Measurements from ENCODE around the gene LRP1B. TPM values are rescaled to one million over a fixed set of nuclear protein-coding genes. Genes with fewer than 3 reads are reported as not detected.
"Not testable (repeated sequence)": the region's sequence is repeated elsewhere in the genome, so short reads cannot be mapped to it uniquely, and the experiment has no call there.

The LRP1B gene
- polyA plus RNA-seq, 6 donors from 2014 or later: not detected

- not testable (repeated sequence) for H3K4me3 Mint-ChIP-seq; H3K4me1 Mint-ChIP-seq; H3K27ac Mint-ChIP-seq; H3K27me3 Mint-ChIP-seq; DNase-seq; ATAC-seq (ENCODE audit: low read depth in 2 of 2); H3K36me3 Mint-ChIP-seq
- peaks cover 0 to 12% (median 5%) of the 10 kb centered on the region in 7 donors for H3K9me3 Mint-ChIP-seq
Measured at GRCh38 chr2:140415035-140415434, 1715.8 kb downstream of the LRP1B start.

DNA sequence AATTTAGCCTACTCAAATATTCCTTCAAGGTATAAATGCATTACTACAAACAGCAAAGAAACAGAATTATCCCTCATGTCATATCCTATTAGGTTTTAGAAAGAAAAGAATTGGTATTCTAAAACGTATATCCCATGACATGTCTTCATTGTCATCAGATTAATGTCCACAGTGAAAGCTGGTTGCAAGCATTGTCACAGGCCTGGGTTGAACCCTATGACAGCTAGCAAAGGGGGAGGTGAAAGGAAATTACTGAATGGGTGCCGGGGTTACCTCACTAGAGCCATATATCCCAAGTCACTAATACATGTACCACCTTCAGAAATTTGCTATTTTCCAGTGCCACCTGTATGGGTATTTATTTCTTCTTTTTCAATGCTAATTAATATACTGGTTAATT lies 1720.1 kb downstream of the LRP1B start:
- H3K36me3 Mint-ChIP-seq: no peaks in the 10 kb centered on the region
- H3K4me3 Mint-ChIP-seq: no peak overlapping the region
- ATAC-seq (ENCODE audit: low read depth in 2 of 2) (no peak), DNase-seq (no peak)
- H3K4me1 Mint-ChIP-seq: no peaks in the 10 kb centered on the region
- H3K9me3 Mint-ChIP-seq: peaks cover 0 to 10% (median 7%) of the 10 kb centered on the region in 7 donors
- H3K27me3 Mint-ChIP-seq: no peaks in the 10 kb centered on the region
- H3K27ac Mint-ChIP-seq: no peak overlapping the region

DNA sequence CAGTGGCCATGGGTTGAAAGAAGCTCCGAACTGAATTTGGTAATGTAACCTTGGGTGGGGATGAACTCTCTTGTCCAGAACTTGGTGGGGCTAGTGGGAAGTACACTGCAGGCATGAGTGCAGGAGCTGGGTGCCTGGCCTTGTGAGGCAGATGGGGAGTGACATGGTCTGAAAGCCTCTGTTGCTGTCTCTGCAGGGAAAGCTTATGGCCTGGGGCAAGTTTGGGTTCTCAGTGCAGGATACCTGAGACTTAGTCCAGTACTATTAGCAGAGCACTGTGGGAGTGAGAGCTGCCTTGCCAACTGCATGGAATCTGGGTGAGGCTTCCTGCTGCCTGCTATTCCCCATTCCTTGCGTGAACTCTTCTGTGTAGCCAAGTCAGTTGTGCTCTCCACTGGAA lies 1729.8 kb downstream of the LRP1B start:
- no peak overlapping the region for H3K27ac Mint-ChIP-seq
- H3K4me1 Mint-ChIP-seq: no peaks in the 10 kb centered on the region
- no peaks in the 10 kb centered on the region for H3K27me3 Mint-ChIP-seq
- H3K4me3 Mint-ChIP-seq: no peak overlapping the region
- DNase-seq (no peak), ATAC-seq (ENCODE audit: low read depth in 2 of 2) (no peak)
- H3K9me3 Mint-ChIP-seq: peaks cover 6 to 23% (median 11%) of the 10 kb centered on the region in 7 donors
- H3K36me3 Mint-ChIP-seq: no peaks in the 10 kb centered on the region

- Mint-ChIP-seq H3K27ac (no peak overlapping the region), H3K27me3 (no peaks in the 10 kb centered on the region), H3K36me3 (no peaks in the 10 kb centered on the region), H3K4me1 (no peaks in the 10 kb centered on the region), H3K9me3 (peaks cover 0 to 1% (median 0%) of the 10 kb centered on the region in 7 donors), H3K4me3 (no peak overlapping the region)
- no peak for DNase-seq
- no peak for ATAC-seq (ENCODE audit: low read depth in 2 of 2)
Measured at GRCh38 chr2:140392824-140393223, 1738.0 kb downstream of the LRP1B start.

DNA sequence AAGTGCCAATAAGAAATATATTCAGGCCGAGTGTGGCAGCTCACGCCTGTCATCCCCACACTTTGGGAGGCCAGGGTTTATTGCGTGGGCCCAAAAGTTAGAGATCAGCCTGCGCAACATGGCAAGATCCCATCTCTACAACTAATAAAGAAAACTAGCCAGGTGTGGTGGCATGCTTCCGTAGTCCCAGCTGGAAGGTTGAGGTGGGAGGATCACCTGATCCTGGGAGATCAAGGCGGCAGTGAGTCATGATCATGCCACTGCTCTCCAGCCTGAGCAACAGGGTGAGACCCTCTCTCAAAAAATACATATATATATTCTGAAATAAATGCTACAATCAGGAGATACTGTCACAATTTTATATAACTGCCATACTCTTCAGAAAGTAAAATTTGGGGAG lies 1745.9 kb downstream of the LRP1B start:
- ATAC-seq (ENCODE audit: low read depth in 2 of 2): no peak
- Mint-ChIP-seq H3K9me3 (peaks cover 0 to 3% (median 0%) of the 10 kb centered on the region in 7 donors), H3K27ac (no peak overlapping the region), H3K4me3 (no peak overlapping the region), H3K4me1 (no peaks in the 10 kb centered on the region), H3K27me3 (no peaks in the 10 kb centered on the region), H3K36me3 (no peaks in the 10 kb centered on the region)
- DNase-seq: no peak

- H3K9me3 Mint-ChIP-seq: peaks cover 0 to 3% (median 0%) of the 10 kb centered on the region in 7 donors
- H3K4me1 Mint-ChIP-seq: no peaks in the 10 kb centered on the region
- H3K4me3 Mint-ChIP-seq: no peak overlapping the region
- H3K27ac Mint-ChIP-seq: no peak overlapping the region
- DNase-seq: no peak
- H3K27me3 Mint-ChIP-seq: no peaks in the 10 kb centered on the region
- no peak for ATAC-seq (ENCODE audit: low read depth in 2 of 2)
- no peaks in the 10 kb centered on the region for H3K36me3 Mint-ChIP-seq
Measured at GRCh38 chr2:140383781-140384180, 1747.0 kb downstream of the LRP1B start.

DNA sequence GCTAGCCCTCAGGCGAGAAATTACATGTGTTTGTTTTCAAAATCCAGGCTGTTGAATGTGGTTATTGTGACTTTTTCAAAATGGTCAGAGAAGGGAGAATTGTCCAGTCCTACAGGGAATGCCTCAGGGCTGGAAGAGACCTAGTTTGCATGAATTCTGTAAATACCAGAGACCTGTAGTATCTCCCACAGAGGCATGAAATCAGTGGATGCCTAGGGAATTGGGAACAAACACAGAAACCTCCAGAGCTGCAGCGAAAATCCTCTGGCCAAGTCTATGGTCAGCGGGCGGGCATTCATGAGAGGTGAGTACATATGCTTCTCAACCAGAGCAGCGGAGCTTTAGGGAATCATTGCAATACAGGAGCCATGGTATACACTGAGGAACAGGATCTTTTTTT lies 1754.1 kb downstream of the LRP1B start:
- ATAC-seq (ENCODE audit: low read depth in 2 of 2): no peak
- no peak overlapping the region for H3K4me3 Mint-ChIP-seq
- H3K36me3 Mint-ChIP-seq: no peaks in the 10 kb centered on the region

GRCh38 chr2:140363131-140363530 lies 1767.7 kb downstream of the LRP1B start:
- ATAC-seq (ENCODE audit: low read depth in 2 of 2): no peak
- no peaks in the 10 kb centered on the region for H3K36me3 Mint-ChIP-seq
- no peak for DNase-seq
- peaks cover 0 to 9% (median 0%) of the 10 kb centered on the region in 7 donors for H3K9me3 Mint-ChIP-seq
- H3K27ac Mint-ChIP-seq: no peak overlapping the region
- H3K4me1 Mint-ChIP-seq: no peaks in the 10 kb centered on the region
- H3K27me3 Mint-ChIP-seq: no peaks in the 10 kb centered on the region
- no peak overlapping the region for H3K4me3 Mint-ChIP-seq

More for the DNA sequence above, 1754.1 kb downstream of the LRP1B start:
- Mint-ChIP-seq H3K27me3 (no peaks in the 10 kb centered on the region), H3K27ac (no peak overlapping the region), H3K9me3 (no peaks in the 10 kb centered on the region), H3K4me1 (no peaks in the 10 kb centered on the region)
- no peak for DNase-seq

DNA sequence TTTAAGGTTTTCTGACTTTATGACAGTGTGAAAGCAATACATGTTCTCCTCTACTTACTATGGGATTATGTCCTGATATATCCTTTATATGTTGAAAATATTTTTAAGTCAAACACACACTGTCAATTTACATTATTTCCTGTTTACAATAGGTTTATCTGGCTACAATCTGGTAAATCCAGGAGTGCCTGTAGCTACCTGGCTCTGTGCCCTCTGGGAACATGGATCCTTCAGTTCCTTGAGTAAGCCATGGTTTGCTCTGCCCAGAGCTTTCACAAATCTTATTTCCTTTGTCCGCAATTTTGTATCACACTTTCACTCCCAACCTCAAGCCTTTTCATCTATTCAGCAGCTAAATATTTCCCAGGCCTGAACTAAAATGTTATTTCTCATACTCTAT lies 1768.5 kb downstream of the LRP1B start:
- H3K27me3 Mint-ChIP-seq: no peaks in the 10 kb centered on the region
- ATAC-seq (ENCODE audit: low read depth in 2 of 2) (no peak), DNase-seq (no peak)
- no peaks in the 10 kb centered on the region for H3K4me1 Mint-ChIP-seq
- H3K9me3 Mint-ChIP-seq: peaks cover 0 to 9% (median 0%) of the 10 kb centered on the region in 7 donors
- no peak overlapping the region for H3K27ac Mint-ChIP-seq
- no peaks in the 10 kb centered on the region for H3K36me3 Mint-ChIP-seq
- no peak overlapping the region for H3K4me3 Mint-ChIP-seq

- ATAC-seq (ENCODE audit: low read depth in 2 of 2) (no peak), DNase-seq (no peak)
- no peak overlapping the region for H3K27ac Mint-ChIP-seq
- no peaks in the 10 kb centered on the region for H3K36me3 Mint-ChIP-seq
- H3K9me3 Mint-ChIP-seq: no peaks in the 10 kb centered on the region
- H3K27me3 Mint-ChIP-seq: no peaks in the 10 kb centered on the region
- no peaks in the 10 kb centered on the region for H3K4me1 Mint-ChIP-seq
- H3K4me3 Mint-ChIP-seq: no peak overlapping the region
Measured at GRCh38 chr2:140359056-140359771, 1771.6 kb downstream of the LRP1B start.

- H3K4me1 Mint-ChIP-seq: no peaks in the 10 kb centered on the region
Measured at GRCh38 chr2:140356697-140357096, 1774.1 kb downstream of the LRP1B start.

DNA sequence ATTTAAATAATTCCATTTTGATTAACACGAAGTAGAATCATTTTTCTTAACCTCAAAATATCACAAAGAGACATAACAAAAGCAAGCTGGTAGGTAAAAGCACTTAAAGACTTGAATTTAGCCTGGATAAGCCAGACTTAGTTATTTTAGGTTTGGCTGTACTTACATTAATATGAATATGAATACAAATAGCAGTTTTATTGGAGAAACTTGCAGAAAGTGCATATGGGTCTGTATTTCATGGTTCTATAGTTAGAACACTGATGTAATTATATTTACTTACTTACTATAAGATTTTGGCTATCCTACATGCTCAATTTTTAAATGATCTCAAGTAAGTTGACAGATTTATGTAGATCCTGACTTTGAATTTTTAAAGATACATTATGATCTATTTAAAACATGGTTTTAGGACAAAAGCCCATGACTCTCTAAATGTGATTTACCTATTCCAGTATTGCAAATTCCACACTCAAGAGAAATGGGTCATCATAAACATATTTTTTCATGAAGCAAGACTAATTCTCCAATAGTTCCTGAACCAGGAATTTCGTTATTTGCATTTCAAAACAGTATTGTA lies 1775.2 kb downstream of the LRP1B start:
- Mint-ChIP-seq H3K9me3 (no peaks in the 10 kb centered on the region), H3K27ac (no peak overlapping the region), H3K36me3 (no peaks in the 10 kb centered on the region), H3K4me3 (no peak overlapping the region), H3K27me3 (no peaks in the 10 kb centered on the region), H3K4me1 (no peaks in the 10 kb centered on the region)
- no peak for ATAC-seq (ENCODE audit: low read depth in 2 of 2)
- DNase-seq: no peak

More at GRCh38 chr2:140356697-140357096, 1774.1 kb downstream of the LRP1B start:
- Mint-ChIP-seq H3K4me3 (no peak overlapping the region), H3K27me3 (no peaks in the 10 kb centered on the region), H3K9me3 (no peaks in the 10 kb centered on the region), H3K27ac (no peak overlapping the region), H3K36me3 (no peaks in the 10 kb centered on the region)
- DNase-seq (no peak), ATAC-seq (ENCODE audit: low read depth in 2 of 2) (no peak)

- Mint-ChIP-seq H3K9me3 (no peaks in the 10 kb centered on the region), H3K36me3 (no peaks in the 10 kb centered on the region), H3K27me3 (no peaks in the 10 kb centered on the region), H3K27ac (no peak overlapping the region), H3K4me1 (no peaks in the 10 kb centered on the region), H3K4me3 (no peak overlapping the region)
- ATAC-seq (ENCODE audit: low read depth in 2 of 2): no peak
- DNase-seq: no peak
Measured at GRCh38 chr2:140354544-140354943, 1776.3 kb downstream of the LRP1B start.

DNA sequence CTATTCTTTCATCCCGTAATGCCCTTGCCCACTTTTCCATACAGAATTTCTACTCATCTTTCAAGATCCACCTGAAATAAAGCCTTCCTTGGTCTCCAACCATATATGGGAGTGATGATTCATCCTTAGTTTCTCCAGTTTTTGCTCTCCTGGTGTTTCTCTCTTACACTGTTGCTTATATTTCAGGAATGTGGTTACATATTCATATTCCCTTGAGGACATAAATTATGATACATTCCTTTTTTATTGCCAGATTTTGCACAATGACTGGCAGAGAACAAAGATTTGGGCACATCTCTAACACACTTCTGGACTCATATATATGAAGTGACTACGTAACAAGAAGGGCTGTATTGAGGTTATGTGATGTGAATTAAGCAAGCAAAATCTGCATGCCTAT lies 1777.3 kb downstream of the LRP1B start:
- H3K4me3 Mint-ChIP-seq: no peak overlapping the region
- H3K36me3 Mint-ChIP-seq: no peaks in the 10 kb centered on the region
- ATAC-seq (ENCODE audit: low read depth in 2 of 2): no peak
- H3K9me3 Mint-ChIP-seq: no peaks in the 10 kb centered on the region
- H3K27ac Mint-ChIP-seq: no peak overlapping the region
- no peak for DNase-seq
- H3K4me1 Mint-ChIP-seq: no peaks in the 10 kb centered on the region
- H3K27me3 Mint-ChIP-seq: no peaks in the 10 kb centered on the region
